Fibroblast of gingiva (primary cell): Measurements from ENCODE around the gene NLRP3.
"Not testable (repeated sequence)": the region's sequence is repeated elsewhere in the genome, so short reads cannot be mapped to it uniquely, and the experiment has no call there.

Experiments used
- DNase-seq: peaks from one replicate; pipeline ENCODE4 v3.0.0-alpha.2; 2011; ENCODE audit warnings: low read depth

NLRP3 gene

GRCh38 chr1:247390996-247391395, 25.0 kb upstream of the NLRP3 start:
- DNase-seq, result no peak

DNA sequence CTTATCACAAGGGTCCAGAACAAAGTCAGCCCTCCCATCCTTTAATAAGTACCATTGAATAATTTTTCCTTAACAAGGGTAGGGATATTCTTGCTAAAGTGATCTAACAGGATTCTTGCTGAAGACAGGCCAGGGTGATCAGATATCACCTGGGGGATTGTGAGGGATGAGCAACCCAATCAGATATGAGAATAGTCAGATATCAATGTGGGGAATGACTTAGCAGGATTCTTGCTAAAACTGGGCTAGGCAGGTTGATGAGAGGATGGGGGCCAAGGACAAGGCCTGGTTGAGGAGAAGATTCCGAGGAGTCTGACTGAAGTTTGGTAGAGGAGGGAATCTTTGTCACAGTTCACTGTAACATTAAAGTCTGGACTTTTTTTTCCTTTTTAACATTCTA, 23.9 kb upstream of the NLRP3 start:
- DNase-seq, result no peak

GRCh38 chr1:247395075-247395474, 20.9 kb upstream of the NLRP3 start:
- not testable (repeated sequence) for DNase-seq

DNA sequence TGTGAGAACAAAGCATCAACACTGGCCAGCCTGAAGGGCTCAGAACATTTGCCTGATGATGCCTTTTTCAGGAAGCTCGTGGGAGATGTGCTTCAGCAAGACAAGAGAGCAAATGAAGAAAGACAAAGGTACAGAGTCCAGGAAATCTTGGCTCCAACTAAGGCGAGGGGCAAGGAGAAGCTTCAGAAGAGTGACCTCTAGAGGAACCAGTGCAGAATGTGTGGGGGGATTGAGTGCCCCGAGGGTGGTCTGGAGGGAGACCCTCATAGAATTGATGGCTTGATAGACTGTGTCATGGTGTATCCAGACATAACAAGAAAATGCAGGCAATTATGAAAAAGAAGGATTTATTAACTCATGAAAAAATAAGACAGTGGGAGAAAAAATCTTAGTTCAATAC, 15.3 kb upstream of the NLRP3 start:
- no peak for DNase-seq

- DNase-seq, result no peak
Measured at GRCh38 chr1:247401310-247402119, 14.5 kb upstream of the NLRP3 start.

GRCh38 chr1:247402120-247402675, 13.8 kb upstream of the NLRP3 start:
- no peak for DNase-seq

DNA sequence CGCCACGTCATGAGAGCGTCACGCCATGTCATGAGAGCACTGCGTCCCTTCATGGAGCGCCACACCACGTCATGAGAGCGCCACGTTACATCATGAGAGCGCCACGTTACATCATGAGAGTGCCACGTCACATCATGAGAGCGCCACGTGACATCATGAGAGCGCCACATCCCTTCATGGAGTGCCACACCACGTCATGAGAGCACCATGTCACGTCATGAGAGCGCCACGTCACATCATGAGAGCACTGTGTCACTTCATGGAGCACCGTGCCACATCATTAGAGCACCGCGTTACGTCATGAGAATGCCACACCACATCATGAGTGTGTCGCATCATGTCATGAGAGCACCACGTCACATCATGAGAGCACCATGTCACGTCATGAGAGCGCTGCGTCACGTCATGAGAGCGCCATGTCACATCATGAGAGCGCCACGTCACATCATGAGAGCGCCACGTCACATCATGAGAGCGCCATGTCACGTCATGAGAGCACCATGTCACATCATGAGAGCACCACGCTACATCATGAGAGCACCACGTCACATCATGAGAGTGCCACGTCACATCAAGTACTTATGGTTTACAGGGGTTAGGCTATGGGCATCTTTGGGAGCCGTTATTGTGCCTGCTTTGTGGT, 9.8 kb upstream of the NLRP3 start:
- DNase-seq, result no peak

DNA sequence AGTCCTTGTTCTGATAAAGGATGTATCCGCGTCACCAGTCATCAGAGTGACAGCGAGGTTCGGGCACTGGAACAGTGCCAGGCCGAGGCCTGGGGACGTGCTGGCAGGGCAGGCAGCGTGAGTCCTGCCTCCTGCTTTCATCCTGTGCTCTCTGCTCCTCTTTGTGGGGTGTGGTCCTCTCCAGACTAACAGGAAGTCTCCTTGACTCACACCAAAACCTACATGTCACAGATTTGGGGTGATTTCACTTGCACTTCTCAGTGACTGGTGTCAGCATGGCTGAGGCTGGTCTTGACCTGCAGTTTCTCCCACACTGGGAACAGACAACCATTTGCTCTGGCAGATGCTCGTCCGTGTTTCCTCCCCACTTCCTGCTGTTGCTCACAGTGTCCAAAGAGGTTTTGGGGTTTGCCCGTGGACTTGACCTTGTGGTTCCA, 8.8 kb upstream of the NLRP3 start:
- DNase-seq, result no peak

- DNase-seq, result no peak
Measured at GRCh38 chr1:247408100-247408499, 7.9 kb upstream of the NLRP3 start.

DNA sequence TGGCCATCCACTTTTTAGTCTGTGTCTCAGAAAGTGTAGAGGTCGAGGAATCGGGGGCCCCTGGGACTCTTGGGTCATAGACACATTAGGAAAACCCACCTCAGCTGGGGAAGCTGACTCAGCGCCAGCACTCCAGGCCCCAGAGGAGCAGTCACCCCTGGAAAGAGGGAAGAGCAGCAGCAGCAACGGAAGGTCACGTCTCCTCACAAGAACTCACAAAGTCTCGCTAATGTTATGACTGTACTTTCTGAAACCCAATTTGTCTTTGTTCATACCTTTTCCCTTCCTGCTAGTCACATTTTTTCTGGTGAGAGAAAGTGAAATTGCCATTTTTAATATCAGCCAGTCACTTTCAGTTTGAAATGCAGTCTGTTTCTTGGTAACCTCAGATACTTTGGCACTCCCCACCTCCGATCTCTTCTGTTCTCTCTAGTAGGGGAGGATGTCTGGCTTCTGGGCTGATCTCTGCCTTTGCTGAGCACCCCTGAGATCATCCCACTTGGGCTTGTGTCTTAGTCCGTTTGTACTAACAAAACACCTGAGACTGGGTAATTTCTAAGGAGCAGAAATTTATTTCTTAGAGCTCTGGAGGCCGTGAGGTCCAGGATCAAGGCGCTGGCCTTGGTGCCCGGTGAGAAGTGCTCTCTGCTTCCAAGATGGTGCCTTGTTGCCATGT, 6.0 kb upstream of the NLRP3 start:
- DNase-seq, result no peak

GRCh38 chr1:247411621-247412327, 4.2 kb upstream of the NLRP3 start:
- no peak for DNase-seq

DNA sequence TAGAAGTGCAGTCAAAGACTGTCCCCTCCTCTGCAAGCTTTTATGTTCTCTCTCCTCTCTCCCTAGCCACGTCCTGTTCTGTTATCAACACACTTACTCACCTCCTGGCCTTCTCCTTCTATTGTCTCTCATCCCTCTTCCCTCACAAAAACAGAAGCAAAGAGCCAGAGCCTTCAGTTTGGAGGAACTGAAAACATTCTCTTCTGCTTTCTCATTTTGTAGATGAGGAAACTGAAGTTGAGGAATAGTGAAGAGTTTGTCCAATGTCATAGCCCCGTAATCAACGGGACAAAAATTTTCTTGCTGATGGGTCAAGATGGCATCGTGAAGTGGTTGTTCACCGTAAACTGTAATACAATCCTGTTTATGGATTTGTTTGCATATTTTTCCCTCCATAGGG, 1.9 kb downstream of the NLRP3 start:
- DNase-seq, result no peak

DNA sequence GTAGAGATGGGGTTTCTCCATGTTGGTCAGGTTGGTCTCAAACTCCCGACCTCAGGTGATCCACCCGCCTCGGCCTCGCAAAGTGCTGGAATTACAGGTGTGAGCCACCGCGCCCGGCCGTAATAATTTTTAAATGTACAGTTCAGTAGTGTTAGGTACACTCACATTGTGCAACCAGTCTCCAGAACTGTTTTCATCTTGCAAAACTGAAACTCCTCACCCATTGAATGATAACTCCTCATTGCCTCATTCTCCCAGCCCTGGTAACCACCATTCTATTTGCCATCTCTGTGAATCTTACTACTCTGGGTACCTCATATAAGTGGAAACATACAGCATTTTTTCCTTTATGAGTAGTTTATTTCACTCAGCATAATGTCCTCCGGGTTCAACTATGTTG, 3.4 kb downstream of the NLRP3 start:
- DNase-seq, result no peak

DNA sequence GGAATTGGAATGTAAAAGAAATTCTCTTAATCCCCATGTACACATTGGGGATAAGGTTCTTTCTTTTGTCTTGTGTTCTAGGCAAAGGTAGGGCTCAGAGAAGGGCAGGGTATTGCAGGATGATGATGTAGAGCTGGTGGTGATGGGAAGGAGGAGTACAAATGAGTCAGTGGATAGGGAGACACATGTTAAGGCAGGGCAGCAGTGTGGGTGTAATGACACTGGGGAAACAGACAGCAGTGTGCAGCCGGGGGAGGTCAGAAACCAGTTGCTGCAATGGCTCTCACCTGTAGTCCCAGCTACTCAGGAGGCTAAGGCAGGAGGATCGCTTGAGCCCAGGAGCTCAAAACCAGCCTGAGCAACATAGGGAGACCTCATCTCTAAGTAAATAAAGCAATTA, 5.1 kb downstream of the NLRP3 start:
- no peak for DNase-seq

DNA sequence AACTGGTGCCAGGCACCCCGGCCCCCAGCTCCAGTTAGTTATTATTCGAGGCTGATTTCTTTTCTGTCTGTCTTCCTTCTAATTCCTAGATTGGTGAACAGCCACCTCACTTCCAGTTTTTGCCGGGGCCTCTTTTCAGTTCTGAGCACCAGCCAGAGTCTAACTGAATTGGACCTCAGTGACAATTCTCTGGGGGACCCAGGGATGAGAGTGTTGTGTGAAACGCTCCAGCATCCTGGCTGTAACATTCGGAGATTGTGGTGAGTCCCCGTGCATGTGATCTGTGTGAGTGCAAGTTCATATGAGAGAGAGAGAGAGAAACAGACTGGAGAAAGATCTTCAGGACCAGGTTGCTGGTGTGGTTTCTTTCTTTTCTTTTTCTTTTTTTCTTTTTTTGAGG, 13.5 kb downstream of the NLRP3 start:
- no peak for DNase-seq

DNA sequence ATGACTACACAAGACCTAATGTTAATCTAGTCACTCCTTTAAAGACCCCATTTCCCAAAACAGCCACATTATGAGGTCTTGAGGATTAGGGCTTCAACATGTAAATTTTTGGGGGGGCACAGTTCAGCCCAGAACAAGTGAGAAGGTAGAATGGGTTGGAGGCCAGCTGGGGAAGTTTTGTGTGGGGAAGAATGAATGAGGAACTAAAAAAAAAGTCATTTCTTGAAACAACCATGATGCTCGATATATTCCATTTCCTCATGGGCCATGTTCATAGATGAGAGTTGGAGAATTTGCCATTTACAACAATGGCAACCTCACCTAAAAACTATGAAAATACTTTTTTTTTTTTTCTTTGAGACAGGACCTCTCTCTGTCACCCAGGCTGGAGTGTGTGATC, 14.5 kb downstream of the NLRP3 start:
- DNase-seq, result no peak

- no peak for DNase-seq
Measured at GRCh38 chr1:247431643-247432042, 15.7 kb downstream of the NLRP3 start.

GRCh38 chr1:247434005-247434404, 18.0 kb downstream of the NLRP3 start:
- DNase-seq, result no peak

- no peak for DNase-seq
Measured at GRCh38 chr1:247435030-247435758, 19.2 kb downstream of the NLRP3 start.

- DNase-seq, result no peak
Measured at GRCh38 chr1:247435759-247436147, 19.8 kb downstream of the NLRP3 start.
